Epidermal melanocyte (primary cell): Measurements from ENCODE around the gene PSD2.

Experiments used
- DNase-seq: peaks from one replicate; pipeline ENCODE4 v3.0.0; 2011; ENCODE audit warnings: low spot score; ENCODE audit not compliant: insufficient read length

Gene PSD2

DNA sequence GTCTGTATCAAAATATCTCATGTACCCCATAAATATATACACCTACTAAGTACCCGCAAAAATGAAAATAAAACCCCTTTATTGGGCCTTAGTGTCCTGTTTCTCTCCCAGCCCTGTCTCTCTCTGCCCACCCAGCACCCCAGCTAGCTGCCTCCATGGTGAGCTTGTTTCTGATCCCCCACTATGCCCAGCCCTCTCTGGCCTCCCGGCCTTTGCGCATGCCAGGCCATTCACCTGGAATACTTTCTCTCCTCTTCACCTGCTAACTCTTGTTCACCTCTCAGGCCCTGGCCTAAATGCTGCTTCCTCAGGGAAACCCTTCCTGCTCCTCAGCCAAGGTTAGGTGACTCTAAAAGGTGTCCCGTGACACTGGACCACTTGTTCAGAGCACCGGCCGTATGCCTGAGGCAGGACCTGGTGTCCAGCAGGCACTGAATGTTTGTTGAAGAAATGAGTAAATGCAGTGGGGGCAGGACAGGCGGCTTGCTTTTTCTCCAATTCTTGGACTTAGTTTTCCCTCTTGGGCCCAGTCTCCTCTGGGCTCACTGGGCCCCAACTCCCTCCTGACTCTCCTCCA is 58.5 kb downstream of the PSD2 start:
- DNase-seq, result no peak

DNA sequence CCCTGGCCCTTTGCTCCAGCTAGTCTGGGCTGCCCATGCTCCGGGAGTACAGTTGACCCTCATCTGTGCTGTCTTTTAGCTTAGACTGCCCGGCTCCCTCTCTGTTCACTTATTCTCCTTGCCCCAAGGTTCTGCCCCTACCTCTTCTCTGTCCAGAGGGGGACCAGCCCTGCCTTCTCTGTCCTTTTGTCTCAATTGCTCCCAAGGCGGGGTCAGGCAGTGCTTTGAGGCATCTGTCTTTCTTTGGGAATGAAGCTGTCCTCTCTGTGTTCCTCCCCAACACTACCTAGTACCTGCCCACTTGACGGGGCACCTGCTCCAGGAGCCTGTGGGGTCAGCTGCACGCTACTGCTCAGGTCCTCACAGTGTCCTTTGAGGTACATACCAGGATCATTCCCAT is 59.3 kb downstream of the PSD2 start:
- DNase-seq, result no peak

DNA sequence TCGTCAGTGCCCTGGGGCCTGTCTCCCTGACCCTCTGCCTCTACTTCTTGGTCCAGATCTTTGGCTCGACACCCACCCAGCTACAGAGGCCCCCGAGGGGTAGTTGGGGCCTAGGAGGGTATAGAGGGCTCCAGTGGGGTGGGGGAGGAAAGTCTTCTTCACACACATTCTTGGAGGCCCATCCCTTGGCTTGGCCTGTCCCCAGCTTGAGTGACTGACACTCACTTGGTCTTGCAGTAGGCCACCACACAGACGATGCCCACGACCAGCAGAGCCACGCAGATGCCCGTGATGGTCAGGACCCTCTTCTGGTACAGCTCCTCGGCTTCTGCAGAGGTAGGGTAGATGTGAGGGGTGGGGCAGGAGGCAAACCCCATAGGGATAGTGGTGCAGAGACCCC is 59.8 kb downstream of the PSD2 start:
- DNase-seq, result no peak

DNA sequence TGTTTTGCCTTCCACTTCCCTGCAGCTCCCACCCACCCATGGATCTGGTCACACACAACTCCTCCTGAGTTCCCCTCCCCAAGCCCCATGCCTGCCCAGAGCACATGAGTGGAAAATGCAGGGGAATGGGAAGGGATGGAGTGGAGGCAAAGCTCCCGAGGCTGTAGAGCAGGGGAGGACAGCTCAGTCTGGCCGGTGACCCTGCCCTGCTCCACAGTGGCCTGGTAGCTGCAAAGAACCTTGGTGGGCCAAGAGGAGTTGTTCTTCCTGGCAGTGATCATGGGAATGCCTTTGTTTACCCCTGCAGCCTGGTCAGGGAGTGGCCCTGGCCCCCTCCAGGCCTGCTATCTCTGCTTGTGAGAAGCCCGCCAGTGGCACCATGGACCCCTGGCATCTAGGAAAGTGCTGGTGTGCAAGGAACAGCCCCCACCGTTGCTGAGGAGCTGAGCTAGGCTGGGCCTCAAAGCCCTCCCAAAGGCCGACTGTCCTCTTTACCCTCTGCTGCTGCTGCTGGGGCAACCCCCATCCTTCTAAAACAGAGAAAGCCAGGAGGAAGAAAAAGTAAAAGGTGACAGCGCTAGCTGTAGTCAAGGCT is 60.4 kb downstream of the PSD2 start:
- no peak for DNase-seq

DNA sequence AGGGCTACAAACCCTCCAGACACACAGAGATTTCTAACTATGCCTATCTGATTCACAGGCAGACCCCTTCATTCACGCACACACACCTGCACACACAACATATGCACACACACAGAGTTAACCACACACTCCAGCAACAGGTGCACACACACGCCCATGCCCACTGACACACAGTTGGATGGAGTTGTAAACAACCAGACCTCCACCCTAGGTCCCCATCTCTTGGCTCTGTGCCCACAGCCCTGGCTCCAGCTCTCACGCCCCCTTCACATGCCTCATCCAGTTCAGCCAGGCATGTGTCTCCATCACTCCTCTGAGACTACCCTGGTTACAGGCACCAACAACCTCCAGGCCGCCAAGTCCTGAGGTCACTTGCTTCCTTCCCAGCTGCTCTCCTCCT is 61.1 kb downstream of the PSD2 start:
- no peak for DNase-seq

DNA sequence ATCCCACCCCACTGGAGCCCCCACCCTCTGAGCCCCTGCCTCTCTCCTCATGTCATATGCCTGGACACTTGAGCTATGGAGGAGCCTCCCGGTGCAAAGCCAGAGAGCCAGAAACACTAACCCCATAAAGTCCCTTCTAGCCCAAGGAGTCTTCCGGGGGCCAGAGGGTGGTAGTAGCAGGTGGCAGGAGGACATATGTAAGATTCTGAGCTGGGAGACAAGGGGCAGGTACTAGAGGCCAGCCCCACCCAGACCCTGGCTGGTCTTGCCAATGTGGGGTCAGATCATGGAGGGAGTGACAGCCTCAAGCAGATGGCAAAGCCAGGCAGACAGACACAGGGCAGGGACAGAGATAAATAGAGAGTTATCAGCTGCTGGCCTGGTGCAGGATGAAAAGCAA is 63.4 kb downstream of the PSD2 start:
- DNase-seq, result no peak

DNA sequence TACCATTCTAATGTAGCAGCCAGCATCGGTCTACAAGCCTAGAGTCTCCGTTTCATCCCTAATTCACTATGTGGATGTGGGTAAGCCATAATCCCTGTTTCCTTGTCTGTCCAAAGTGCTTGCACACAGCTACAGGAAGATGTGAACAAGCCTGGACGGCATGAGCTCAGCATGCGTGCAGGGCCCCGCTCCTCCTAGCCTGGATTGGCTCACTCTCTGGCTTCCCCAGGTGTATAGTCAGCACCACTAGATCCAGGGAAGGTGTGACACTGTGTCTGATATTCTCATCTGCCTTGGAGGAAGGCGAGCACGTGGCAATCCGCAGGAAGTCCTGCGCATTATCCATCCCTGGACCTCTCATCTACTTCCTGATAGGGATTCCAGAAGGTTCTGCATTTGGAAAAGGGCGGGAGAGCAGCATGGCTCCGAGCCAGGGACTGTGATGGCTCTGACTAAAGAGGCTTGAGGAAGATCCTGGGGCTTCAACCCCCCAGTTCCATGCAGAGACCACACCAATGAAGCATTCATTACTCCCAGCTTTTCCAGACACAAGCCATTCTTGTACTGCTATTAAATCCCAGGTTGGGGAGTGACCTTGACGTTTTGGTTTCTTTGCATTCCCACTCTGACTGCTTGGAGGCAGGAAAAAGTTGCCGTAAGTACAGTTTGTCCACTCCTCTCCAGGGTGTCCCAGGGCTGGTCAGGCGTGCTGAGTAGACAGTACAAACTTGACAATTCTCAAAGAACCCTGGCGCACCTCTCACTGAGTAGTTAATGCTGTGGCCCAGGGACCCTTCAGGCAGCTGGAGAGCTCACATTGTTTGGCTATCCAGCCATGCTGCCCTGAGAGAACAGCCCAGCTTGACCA is 65.6 kb downstream of the PSD2 start:
- no peak for DNase-seq

DNA sequence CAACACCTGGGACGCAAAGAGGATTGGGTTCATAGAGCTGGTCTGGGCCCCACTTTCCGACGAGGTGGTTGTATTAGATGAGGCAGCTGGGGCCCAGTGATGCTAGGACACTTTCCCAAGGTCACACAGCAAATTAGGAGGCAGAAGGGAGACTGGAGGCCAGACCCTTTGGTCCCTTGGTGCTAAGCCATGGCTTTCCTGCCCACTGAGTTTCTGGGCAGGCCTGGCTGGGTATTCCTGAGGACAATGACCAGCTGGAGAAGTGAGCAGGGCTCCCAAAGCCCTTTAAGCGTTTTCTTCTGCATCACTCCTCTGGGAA is 66.2 kb downstream of the PSD2 start:
- no peak for DNase-seq

DNA sequence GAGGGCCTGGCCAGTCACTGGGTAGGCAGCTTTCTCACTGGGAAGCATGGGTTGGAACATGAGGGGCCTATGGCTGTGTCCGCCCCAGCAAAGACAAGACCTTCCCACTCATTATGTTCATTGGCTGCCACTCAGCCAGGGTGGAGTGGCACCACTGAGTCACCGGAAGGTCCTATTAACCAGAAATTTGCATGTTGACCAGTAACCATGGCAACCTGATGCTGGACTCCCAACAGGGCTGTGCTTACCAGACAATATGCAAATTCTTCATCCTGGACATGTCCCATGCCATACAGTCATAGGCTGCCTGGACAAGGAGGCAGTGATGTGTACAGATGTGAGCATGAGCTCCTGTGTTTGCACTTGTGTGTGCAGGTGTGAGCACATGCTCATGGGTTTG is 66.7 kb downstream of the PSD2 start:
- DNase-seq, result no peak

DNA sequence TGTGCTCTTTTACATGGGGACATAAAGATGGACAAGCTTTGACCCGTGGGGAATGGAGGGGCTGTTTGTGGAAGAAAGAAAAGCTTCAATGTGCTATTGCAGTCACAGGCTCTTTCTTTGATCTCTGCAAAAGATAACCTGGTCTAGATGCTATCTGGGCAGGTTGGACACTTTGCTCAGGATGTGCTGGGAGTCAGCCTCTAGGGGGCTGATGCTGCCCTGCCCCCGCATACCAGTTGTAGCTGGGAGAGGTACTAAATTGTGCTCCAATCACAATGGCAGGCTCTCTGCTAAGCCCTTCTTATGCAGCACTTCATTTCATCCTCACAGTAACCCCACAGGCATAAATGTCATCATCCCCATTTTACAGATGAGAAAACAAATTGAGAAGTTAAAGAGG is 67.2 kb downstream of the PSD2 start:
- DNase-seq, result no peak

DNA sequence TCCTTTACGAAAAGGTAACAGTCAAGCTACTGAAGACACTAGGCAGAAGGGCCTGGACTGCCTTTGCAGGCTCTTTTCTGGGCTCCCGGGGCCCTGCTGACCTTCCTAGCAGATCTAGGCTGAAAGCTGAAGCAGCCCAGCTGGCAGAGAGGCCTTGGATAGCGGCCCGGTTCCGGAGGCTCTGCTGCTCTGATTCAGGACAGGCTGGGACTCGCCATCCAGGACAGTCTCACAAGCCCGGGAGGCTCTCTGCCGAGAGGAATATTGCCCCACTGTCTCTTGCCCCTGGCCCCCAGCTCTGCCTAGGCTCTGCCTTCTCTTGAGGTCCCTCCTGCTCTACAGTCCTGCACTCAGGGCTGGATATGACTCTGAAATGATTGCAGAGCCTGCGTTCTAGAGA is 67.8 kb downstream of the PSD2 start:
- no peak for DNase-seq

DNA sequence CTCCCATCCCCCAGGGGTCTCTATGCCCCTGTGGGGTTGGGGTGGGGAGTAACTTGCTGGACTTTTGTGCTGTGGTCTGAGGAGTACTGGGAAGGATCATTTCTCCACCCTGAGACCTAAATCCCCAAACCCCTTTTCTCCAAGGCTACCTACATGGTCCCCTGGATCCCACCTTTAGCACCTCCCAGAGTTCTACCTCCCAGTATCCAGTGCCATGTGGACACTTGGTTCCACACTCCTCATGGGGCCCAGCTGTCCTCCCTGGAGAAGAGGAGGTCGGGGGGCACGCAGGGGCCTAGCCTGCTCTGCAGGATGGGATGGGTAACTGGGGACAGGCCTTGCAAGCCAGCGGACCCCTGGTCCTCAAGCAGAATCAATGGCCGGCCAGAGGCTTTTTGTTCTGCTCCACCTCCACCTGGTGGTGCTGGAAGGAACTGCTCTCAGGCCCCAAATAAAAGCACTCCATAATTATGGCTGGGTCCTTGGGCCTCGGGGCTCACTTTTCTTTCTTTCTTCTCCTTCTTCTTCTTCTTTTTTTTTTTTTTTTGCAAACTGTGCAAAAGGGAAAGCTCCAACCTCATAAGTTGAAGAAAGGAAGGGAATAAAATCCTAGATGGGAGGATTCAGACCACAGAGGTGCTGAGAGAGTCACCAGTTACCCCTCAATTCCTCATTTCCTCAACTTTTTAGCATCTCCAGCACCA is 68.4 kb downstream of the PSD2 start:
- peak; percentile 82 for DNase-seq

DNA sequence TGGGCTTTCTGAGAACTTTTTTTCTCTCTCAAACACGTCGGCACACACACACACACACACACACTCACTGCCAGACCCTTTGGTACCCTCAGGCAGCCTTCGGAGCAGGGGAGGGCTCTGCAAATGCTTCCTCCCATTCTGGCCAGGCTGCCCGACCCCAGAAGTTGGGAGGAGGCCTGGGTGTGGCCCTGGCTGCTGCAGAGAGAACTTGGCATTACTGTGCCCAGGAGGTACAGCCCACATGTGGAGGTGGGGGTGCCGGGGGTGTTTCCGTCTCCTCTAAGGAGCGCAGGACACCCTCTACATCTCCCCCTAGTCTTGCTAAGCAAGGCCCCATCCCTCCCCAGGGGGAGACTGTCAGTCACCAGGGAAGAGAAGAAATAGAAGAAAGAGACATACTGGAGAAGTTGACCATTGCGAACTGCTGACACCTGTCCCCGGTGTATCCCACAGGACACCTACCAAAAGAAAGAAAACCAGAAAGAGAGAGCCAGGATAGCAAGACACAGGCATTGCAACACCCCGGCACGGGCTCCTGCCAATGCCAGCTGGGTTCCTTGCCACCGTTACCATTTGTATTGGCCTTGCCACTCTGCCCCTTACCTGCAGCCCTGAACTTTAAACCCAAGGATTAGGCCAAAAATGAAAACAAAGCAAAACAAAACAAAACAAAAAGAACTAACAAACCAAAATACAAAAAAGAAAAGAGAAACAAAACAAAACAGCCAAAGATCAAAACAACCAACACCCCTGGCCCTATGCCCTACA is 69.3 kb downstream of the PSD2 start:
- no peak for DNase-seq

DNA sequence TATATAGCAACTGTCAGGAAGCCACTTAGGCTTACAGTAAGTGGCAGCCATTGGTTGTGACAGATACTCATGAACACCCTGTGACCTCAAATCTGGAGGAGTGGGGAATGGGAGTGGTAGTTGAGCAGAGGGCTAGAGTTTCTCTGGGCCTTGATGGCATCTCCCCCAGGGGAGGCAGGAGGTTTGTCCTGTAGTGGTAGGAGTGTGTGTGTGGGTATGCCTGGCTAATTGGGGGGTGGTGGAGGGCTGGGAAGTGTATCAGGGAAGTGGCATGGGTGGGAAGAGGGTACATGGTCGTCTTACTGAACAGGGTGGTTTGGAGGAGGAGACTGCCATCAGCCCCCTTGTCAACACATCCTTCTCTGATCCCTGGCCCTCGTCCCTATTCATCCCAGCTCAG is 71.5 kb downstream of the PSD2 start:
- DNase-seq, result no peak

DNA sequence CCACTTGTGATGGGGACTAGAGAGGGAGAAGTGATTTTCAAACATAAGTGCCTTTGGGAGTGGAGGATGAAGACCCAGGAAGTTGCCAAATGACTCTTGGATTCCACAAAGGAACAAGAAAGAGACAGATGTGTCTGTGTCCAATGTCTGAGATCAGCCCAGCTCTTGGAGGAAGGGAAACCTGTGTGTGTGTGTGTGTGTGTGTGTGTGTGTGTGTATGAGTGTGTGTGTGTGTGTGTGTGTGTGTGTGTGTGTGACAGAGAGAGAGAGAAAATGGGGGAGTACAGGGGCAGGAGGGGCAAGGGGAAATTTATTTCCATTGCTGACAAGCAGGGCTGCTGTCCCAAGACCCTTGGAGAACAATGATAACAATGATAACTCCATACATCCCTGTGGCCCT is 72.0 kb downstream of the PSD2 start:
- no peak for DNase-seq

DNA sequence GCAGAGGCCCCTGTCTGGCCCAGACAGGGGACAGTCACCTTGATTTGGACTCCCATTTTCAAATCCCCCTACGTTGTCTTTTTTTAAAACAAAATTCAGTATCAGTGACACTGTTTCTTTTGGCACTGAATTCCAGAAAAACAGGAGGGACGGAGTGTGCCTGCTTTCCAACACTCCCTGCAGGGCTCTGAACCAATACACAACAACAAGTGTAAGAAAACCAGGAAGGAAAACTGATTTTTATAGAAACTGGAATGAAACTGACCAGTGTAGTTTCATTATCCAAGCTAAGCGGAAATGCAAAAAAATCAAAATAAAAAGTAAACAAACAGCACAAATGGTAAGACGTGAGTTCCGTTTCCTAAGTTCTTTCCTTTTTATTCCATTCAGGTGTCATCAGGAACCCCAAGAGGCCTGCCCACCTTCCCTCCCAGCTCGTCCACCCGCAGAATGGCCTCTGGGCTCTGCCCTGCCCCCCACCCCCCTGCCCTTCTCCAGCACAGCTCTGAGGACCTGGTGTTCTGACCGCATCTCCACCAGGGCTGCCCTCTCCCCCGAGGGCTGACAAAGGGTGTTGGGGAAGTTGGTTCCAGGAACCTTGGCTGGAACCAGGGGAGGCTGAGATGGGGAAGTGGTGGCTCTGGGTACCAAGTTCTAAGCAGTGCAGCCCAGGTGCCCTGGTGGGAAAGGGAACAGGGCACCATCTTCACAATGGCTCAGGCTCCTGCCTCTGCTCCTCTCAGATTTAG is 73.6 kb downstream of the PSD2 start:
- DNase-seq, result no peak

DNA sequence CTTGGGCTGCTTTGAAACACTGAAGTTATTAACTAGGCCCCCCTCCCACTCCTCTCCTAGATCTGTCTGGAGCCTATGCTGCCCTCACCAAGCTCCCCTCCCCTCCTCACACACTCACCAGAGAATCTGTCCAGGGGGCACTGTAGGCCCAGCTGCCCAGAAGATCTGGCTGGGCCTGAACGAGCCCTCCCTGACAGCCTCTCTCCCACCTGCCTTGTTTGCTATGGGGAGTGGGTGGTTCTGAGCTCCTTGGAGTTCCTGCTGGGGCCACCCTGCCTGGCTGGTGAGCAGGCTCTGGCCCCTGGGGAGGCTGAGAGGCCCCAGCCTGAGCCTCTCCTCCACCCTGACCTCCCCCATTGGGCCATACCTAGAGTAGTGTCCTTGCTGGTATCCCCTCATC is 75.1 kb downstream of the PSD2 start:
- no peak for DNase-seq

DNA sequence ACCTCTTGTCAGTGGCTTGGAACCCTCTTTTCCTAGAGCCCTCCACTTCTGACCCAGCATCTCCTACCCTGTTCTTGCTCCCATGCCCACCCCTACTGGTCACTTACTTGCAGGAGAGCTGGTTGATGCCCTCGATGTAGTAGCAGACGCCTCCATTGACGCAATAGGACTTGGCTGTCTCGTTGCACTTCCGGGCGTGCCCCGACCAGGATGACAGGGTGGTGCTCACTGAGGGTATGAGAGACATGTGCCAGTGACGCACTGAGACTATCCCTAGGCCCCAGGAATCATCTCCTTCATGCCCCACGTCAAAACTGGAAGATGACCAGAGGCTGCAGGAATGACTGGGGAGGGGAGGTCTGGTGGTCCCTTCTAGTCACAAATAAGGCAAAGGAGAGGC is 76.0 kb downstream of the PSD2 start:
- no peak for DNase-seq

DNA sequence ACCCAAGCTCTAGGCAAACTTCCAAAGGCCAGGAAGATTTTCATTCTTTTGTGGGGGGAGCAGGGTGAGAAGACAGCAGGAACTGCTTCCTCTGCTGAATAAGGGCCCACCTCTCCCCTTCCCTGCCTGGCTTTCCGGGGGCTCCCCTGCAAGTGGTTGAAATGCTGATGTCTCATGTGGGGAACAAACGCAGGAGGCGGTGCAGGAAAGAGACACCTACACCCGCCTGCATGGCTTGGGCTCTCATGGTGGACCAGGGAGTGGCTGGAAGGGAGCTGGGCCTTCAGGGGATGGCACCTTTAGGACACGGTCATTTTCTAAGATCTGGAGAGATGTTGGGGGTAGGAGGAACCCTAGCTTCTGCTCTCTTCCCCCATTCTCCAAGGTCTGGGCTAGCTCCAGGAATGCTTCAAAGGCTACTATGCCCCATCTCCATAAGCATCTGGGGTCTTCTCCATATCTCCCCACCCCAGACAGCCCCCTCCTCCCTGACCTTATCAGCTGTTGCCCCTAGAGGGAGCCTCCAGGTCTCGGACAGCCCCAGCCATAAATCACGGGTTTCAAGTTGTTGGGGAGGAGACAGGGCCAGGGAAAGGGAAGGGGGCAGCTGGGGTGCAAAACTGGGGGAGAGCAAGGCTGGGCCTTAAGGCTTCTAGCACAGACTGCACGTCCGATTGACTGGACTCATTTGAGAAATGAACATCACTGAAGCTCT is 76.6 kb downstream of the PSD2 start:
- DNase-seq, result no peak
